Stimulated activated CD8-positive, alpha-beta memory T cell treated with anti-CD3 and anti-CD28 coated beads, Interleukin-7, amount 100 ng/mL, for 24 hours (primary cell): ENCODE measurements around the gene ADTRP.
"Not testable (repeated sequence)": the region's sequence is repeated elsewhere in the genome, so short reads cannot be mapped to it uniquely, and the experiment has no call there.

Experiments
- DNase-seq: peaks from one replicate; pipeline ENCODE4 v3.0.0-alpha.2; 2020; ENCODE audit warnings: low read depth

Gene ADTRP

DNA sequence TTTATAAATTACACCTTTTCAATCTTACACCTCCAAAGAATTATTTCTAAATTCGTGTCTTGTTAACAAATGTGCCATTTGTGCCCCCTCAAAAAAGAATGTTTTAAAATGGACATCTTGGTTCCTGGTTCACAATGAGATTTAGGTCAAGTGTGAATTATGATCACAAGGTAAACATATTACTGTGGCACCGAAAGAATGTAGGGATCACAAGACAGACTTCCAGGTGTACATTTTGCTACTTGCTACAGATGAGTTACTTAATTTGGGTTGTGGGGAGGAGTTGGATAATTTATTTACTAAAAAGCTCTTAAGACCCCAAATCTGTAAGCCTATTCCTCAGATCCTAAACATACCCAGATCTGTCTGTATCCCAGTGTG lies 25.0 kb upstream of the ADTRP start:
- DNase-seq, result no peak

DNA sequence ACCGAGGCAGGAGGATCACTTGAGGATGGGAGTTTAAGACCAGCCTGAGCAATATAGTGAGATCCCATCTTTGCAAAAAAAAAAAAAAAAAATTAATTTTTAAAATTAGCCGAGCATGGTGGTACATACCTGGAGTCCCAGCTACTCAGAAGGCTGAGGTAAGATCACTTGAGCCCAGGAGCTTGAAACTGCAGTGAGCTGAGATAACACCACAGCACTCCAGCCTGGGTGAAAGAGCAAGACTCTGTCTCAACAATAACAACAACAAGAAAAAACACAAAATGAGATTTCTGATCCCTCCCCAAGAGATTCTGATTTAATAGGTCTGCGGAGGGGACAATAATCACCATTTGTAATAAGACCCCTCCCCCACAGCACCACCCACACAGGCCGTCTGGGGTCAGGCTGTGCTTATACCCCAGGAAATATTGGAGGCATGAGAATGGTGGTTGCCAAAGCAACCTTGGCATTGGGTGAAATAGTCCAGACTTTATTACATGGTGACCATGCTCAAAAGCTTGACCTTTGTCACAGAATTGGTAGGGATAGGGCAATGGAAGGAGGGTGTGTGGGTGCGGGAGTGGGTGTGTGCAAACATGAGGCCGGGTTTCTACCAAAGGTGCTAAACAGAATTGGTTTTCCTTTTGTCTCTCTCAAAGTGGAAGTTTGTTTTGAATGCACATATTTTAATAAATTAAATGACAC lies 24.4 kb upstream of the ADTRP start:
- DNase-seq, result no peak

DNA sequence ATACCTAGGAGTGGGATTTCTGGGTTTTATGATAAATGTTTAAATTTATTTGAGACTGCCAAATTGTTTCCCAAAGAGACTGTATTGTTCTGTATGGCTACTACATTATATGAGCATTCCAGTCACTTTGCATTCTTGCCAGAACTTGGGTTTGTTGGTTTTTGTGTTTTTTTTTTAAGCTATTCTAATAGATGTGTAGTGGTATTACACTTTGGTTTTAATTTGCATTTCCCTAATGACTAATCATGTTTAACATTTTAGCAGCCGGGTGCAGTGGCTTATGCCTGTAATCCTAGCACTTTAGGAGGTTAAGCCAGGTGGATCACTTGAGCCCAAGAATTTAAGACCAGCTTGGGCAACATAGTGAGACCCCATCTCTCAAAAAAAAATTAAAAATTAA lies 21.9 kb upstream of the ADTRP start:
- not testable (repeated sequence) for DNase-seq

DNA sequence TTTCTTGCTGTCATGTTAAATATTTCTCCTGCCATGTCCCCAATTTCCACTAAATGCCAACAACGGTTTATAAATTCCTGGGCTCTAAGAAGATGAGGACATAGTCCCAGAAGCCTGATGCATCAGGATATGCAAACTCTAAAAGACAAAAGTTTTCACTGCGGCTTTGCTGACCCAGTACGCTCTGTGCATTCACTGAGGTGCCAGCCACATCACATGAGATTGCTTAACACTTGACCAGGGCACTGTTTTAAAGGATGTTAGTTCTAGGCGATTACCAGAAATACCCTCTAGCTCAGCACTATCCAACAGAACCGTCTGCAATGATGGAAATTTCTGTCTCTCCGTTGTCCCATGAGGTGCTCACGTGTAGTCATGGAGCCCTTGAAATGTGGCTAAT lies 19.9 kb upstream of the ADTRP start:
- no peak for DNase-seq

DNA sequence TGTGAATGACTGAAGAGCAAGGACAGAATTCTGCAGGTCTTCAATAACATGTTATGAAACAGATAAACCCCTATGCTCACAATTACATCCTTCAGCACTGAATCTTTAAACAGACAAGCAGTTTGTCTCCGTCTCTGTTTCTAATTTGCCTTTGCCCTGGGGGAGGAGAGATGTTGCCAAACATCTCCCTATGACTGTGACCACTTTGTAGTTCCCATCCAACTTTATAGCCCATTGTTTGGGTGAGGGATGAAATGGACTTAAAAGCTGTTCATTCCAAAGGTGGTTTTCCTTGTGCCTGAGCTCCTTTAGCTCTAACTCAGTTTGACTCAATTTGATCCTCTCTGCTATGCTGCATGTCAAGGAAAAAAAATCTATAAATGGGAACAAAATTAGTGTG lies 19.5 kb upstream of the ADTRP start:
- no peak for DNase-seq

DNA sequence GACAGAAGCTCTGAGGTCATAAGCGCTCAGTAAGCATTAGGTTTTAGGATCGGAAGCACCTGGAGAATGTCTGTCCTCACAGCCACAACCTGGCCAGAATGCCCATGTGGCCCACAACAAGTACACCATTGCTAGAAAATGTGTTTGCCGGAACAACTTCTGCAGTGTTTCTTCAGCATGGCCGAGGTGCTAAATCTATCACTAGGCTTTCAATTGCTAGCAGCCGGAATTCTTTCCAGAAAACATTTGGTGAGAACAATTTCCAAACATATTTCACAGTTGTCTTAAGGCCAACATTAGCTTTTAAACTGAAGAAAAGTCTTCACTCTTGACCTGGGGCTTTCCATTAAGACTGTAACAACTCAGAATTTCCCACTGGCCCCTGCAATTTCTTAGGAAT lies 18.2 kb upstream of the ADTRP start:
- no peak for DNase-seq

DNA sequence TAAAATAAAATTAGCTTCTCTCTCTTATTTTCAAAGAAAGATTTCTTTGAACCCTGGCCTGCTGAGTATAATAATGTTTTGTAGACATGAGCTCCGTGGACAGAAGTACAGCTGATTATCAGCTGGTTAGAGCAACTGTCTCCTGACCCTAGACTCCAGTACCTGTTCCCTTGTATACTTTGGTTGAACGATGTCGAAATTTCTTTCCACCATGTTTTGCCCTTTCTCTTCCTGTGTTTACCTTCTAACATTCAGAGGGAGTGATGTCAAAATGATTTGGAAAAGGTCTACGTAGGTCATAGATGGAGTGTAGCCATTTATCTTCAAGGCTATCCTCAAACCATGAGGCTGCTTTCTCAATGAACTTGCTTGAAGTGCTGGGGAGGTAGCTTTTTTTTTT lies 16.8 kb upstream of the ADTRP start:
- no peak for DNase-seq

DNA sequence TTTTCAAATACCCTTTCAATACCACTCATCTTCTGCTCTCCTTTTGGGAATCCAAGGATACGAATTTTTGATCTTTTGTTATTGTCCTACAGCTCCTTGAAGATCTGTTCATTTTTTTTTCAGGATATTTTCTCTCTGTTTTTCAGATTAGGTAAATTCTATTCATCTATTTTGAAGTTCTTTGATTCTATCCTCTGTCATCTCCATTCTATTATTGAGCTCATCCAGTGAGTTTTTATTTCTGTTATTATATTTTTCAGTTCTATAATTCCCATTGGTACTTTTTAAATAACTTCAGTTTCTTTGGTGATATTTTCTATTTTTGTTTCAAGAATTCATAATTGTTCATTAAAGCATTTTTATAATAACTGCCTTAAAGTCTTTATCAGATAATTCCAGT lies 14.7 kb upstream of the ADTRP start:
- no peak for DNase-seq

DNA sequence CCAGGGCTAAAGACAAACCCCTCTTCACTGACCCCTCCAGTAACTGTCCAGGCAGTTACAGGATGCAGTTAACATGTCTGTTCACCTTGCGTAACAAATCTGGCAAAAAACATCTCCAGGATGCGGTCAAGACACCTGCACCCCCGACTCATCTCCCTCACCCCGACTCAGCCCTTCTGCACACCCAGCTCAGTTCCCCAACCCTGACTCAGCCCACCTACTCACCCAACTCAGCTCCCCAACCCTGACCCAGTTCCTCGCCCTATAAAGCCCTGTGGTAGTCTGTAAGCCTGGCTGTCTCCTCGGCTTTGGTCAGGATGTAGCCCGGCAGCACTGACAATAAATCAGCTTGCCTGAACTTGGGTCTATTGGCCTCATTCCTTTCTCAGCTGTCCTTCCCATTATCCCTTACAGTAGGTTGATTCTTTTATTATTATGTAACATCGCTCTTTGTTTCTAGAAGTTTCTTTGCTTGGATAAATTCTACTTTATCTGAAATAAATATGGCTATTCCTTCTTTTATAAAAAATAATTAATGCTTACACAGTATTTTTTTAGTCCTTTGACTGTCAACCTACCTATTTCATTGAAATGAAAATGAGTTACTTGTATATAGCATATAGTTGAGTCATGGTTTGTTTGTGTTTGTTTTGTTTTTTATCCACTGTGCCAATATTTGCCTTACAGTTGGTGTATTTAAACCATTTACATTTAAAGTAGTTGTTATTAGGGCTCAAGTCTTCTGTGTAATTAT lies 12.9 kb upstream of the ADTRP start:
- DNase-seq, result no peak

DNA sequence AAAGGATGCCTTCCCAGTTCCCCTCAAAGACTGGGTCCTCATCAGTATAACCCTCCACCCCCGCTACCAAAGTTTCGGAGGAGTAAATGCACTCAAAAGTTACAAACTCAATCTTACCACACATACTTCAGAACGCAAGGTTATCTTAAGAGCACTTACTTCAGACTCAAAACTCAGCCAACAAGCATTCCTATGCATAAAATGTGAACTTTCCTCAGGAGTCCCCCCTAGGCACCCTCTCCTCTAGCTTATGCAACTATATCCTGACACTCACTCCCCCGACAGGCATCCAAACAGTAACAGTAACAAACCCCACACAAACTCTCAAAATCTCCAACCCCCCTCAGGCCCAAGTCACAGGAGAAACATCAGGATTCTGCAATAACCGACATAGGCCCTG lies 11.1 kb upstream of the ADTRP start:
- no peak for DNase-seq

DNA sequence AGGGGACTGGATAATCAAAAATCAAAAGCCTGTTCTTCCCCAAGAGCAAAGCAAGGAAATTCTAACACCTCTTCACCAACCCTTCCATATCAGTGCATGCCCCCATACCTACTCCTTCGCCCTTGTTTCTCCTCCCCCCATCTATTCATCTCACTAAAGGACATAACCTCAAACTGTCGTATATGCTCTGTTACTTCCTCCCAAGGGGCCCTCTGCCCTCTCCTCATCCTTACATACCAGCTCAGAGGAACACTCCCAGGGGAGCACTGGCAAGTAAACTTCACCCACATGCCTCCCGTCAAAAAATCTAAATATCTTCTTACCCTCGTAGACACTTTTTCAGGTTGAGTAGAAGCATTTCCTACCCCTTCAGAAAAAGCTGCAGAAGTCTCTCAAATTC lies 9.4 kb upstream of the ADTRP start:
- no peak for DNase-seq

DNA sequence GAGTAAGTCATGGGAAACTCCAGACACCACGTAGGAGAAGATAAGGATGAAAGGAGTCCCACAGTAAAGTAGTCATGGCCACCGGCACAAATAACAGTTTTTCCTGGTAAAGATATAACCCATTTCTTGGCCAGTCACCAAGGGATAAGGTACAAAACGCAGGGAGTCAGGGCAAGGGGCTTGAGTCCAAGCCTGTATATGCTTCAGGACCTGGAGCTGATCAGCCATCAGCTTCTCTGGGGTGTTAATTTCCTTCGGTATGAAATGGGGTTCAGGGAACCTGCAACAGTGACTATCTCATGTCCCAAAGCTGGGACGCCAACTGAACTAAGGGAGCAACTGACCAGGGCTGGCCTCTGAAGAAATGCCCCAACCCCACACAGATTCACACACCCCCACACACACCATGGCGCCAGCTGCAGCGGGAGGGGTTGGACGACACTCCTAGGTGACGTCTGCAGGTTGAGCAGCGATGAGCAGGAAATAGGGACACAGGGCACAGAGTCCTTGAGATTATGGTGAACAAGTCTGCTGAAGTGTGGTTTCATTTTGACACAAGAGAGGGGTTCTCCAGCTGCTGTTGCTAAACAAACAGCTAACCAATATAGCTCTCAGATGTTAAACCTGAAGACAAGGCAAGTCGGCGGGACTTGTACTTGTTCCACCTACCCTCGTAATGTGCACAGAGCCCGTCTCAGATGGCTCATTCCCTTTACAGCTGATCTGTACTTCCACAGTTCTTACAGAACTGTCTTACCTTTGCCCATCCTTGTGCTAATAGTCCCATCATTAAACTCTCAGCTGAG lies 7.4 kb upstream of the ADTRP start:
- DNase-seq, result no peak

DNA sequence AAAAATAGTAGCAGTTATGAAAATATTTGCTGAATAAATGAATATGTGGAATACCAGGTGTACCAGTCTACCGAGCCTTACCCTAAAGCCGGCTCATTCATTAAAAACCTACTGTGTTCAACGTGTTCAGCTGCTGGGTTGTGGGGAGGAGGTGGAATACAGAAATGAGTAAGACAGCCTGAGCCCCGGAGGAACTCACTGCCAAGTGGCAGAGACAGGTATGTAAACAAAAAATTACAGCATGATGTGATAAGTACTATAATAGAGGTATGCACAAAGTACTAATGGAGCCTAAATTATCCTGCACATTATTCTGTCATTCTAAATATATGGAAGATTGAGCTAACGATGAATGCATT lies 6.8 kb upstream of the ADTRP start:
- DNase-seq, result no peak

DNA sequence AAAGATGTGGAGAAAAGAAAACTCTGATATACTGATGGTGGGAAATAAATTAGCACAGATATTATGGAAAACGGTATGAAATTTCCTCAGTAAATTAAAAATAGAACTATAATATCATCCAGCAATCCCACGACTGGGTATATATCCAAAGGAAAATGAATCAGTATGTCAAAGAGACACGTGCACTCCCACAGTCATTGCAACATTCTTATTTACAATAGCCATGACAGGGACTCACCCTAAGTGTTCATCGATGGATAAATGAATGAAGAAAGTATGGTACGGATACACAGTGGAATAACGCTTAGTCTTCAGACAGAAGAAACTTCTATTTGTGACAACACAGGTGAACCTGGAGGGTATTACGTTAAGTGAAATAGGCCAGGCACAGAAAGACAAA lies 5.7 kb upstream of the ADTRP start:
- no peak for DNase-seq

DNA sequence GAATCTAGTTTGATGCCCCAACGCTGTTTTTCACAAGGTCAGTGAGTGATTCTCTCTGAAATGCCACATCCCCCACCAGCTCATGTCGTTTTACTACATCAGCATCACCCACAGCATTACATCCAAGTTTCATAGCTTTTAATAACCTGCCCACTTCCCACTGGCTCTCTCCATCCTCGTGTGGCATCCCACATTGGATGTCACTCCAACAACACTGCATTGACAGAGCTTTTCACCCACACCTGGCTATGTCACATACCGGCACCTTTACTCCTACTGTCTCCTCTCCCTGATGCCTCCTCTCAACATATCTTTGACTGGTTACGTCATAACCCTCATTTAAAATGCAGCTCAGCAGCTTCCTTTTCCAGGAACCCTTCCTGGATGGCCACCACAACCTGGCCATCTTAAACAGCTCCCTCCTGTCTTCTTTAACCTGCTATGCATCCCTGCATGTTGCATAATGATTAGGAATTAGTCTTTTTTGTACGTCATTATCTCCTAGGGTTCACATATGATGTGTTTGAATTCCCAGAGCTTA lies 5.0 kb upstream of the ADTRP start:
- no peak for DNase-seq

DNA sequence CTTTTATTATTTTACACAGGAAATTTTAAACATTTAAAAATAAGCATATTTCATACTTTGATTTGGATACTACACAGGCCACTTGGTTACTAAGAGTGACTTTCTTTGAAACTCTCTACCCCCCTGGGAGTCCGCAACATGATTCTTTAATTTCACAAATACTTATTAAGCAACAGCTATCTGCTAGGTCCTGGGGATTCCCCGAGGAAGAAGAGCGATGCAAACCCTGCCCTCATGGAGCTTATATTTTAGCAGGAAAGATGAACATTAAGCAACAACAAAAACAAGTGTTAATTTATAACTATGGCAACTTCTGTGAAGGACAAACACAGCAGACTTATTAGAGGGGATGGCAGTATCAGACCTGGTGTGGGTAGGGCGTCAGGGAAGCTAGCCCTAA lies 3.9 kb upstream of the ADTRP start:
- no peak for DNase-seq

DNA sequence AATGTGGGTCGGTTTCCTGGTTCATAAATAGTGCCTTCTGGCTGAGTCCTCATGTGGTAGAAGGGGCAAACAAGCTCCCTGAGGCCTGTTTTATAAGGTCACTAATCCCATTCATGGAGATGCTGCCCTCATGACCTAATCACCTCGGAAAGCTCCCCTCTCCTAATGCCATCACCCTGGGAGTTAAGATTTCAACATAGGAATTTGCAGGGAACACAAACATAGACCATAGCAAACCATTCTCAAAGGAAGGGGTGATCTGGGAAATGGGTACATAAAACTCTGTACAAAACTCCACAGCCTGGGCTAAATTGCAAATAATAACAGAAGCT lies 1.5 kb upstream of the ADTRP start:
- DNase-seq, result no peak

DNA sequence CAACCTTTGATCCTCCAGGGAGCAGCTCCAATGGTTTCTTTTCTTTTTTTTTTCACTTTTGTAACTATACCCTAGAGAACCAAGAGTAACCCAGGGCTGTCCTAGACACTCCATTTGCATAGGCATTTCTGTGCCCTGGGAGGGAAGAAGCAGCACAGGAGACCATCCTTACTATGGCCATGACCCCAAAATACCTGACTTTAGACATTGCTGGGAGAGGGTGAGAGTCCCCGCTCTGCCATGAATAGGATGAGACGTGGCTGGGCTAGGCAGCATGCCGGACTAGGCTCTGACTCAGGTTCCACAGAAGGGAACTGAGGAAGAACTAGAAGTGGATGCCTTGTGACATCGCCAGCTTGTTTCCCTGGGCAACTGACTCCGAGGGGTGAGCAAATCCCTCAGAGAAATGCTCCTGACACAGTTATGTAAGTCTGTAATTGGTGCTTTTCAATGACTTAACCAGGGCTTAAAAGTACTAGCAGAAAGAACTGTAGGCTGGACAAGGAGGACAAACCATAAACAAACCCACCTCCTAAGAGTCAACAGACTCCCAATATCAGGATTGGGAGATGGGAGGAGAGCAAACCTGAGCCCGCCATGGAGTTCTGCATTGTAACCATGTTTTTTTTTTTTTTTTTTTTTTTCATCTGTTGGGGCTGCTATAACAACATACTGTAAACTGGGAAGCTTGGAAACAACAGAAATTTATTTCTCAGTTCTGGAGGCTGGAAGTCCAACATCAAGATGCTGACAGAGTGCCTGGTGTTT lies 910 bp upstream of the ADTRP start:
- DNase-seq, result no peak

DNA sequence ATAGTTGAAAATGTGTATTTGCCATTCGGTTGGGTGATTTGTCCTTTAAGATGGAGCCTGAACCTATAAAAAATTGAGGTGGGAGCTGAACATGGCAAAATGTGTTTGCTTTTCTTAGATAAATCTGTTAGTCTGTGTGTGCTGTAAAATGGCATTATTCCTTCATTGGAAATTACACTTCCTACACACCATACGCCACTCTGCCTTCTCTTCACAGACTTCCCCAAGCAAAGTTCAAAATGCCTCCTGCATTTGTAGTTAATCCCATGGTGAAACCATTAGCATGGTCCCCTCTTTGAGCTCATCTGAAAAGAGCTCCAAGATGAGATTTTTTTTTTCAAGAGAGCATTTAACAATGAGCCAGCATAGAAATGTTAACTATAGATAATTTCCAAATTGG lies 567 bp downstream of the ADTRP start:
- no peak for DNase-seq

DNA sequence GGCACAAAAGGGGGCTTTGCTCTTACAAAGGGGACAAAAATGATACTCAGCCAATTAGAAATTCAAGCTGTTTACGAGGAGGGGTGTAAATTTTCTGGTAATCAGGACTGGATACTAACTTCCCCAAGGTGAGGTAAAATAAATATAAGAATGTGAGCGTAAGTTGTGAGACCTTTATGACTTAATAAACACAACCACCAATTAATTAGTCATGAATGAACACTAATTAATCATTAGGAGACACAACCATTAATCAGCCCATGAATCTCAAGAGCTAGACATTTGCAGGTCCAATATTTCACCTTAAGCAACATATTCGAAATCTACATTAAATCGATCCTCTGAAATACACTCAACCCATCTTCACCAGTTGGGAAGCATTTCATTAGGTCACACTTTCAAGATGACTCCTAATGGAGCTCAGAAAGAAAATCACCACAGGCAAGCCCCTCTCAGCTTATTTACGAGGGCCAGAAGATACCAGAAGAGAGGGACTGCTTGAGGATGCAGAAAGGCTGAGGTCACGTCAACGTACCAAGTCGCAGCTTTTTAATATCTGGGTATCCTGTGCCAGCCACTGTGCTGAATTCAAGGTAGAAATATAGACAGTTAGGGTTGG lies 2.7 kb downstream of the ADTRP start:
- DNase-seq, result no peak

DNA sequence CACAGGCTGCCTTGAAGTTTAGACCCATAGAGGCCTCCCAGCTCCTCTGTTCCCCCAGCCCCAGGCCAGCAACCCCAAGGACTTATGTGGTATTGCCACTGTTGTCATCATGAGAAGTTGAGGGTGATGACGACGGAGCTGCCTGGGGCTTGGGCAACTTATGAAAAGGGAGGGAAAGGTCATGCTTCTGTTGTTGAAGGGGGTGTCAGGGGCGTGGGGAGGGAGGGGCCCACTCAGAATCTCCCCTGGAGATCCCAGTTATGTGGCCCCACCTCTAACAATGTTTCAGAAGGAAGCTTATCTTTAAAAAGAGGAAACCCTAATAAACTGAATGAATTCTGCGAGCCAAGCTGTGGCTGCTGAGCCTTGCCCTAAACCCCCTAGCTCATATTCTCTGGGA lies 4.2 kb downstream of the ADTRP start:
- no peak for DNase-seq

DNA sequence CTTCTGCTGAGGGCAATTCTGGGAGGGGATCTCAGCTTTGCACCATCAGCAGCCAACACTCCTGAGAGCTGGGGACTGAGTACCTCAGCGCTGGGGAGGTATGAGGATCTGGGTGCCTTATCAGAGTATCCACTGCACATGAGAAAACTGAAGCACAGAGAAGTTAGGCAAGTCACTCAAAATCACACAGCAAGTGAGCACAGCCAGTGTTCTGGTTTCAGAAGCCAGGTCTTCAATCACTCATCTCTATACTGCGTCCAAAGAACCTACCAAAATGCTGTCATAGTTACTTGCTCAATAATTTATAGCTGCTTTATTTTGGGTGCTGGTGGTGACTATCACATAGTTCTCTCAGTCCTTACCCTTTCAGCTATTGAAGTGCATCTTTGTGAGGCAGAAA lies 5.0 kb downstream of the ADTRP start:
- DNase-seq, result no peak
